Measurements from ENCODE around the gene HSPD1. TPM values are rescaled to one million over a fixed set of nuclear protein-coding genes. Genes with fewer than 3 reads are reported as not detected.

The HSPD1 gene
- total RNA-seq, 1 experiment from 2014 or later, result 877 TPM

DNA sequence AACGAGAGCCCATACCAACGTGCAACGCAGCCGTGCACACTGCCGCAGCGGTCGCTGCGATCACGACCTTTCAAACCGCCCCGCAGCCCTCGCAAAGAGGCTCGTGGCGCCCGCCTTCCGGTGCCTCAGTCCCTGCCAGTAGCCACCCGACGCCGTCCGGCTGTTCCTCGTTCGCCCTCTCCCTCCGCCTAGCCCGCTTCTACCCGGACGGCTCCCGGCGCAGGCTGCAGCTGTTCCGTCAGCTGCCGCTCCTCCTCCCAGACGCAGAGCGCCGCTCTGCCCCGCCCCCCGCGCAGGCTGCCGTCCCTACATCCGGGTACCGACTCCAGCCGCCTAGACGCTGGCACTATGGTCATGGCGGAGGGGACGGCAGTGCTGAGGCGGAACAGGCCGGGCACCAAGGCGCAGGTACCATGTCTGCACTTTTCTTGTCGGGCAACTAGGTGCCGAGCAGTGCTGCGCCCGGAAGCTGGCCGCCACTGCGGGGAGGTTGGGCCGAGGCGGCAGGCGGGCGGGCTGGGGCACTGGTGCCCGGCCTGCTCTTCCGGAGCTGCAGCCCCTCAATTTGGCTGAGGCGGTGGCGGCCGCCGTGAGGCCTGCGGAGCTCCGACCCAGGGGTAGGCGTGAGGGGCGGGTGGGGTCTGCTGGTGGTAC, 16.2 kb upstream of the HSPD1 start, which contains the start of gene MOB4:
TSS of gene MOB4 (plus strand) at position 328 of the 654 bp plus-strand sequence. CDS start at position 349, 21 bp downstream.
- Mint-ChIP-seq H3K9me3 (ENCODE audit: unreplicated experiment) (peaks cover 5% of the 10 kb centered on the region), H3K36me3 (ENCODE audit: insufficient read depth, unreplicated experiment) (peaks cover 22% of the 10 kb centered on the region), H3K4me1 (ENCODE audit: low read depth, unreplicated experiment) (peaks cover 9% of the 10 kb centered on the region), H3K27ac (ENCODE audit: unreplicated experiment) (peak within 1 kb of the TSS; percentile 91), H3K27me3 (ENCODE audit: insufficient read depth, unreplicated experiment) (no peaks in the 10 kb centered on the region), H3K4me3 (ENCODE audit: unreplicated experiment) (peak within 1 kb of the TSS; percentile 95)
- no TSS peak for BruUV-seq (replicated peaks)
- DNase-seq, result peak; percentile 96 to 98
- intact Hi-C loops (cut with micrococcal nuclease; ENCODE audit: unreplicated experiment), result loop anchor here (1.0 to 5.0 kb wide), 3 partner anchors 16 to 191 kb away; partner anchors contain the start of genes HSPE1, MARS2 and SF3B1
- H3K27me3 ChIP-seq (replicated peaks; ENCODE audit: control insufficient read depth, insufficient read depth, low read length), result no peaks in the 10 kb centered on the region
- no peaks in the 10 kb centered on the region for H3K36me3 ChIP-seq (ENCODE audit: control insufficient read depth, insufficient read depth, low read length)
- H3K9me3 ChIP-seq, result peaks cover 4% of the 10 kb centered on the region; the same call in 1 of the 2 replicates
- peaks cover 15% of the 10 kb centered on the region for H3K4me1 ChIP-seq
- H3K4me3 ChIP-seq (ENCODE audit: low read depth, low read length), result peak within 1 kb of the TSS; percentile 99
- TF ChIP-seq, protein P1, sequence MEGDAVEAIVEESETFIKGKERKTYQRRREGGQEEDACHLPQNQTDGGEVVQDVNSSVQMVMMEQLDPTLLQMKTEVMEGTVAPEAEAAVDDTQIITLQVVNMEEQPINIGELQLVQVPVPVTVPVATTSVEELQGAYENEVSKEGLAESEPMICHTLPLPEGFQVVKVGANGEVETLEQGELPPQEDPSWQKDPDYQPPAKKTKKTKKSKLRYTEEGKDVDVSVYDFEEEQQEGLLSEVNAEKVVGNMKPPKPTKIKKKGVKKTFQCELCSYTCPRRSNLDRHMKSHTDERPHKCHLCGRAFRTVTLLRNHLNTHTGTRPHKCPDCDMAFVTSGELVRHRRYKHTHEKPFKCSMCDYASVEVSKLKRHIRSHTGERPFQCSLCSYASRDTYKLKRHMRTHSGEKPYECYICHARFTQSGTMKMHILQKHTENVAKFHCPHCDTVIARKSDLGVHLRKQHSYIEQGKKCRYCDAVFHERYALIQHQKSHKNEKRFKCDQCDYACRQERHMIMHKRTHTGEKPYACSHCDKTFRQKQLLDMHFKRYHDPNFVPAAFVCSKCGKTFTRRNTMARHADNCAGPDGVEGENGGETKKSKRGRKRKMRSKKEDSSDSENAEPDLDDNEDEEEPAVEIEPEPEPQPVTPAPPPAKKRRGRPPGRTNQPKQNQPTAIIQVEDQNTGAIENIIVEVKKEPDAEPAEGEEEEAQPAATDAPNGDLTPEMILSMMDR (IDR thresholded peaks at IDR 0.05; ENCODE audit: insufficient read depth in 1 of 2, low read depth in 1 of 2, low read length in 1 of 2, severe bottlenecking in 1 of 2, unreplicated experiment in 1 of 2), result no peak
- ChIA-PET CTCF (interaction anchor here (1.1 to 1.8 kb wide), 2 partner anchors 15 to 63 kb away, joined by 5 to 6 read pairs; no protein-coding TSS in a partner anchor), POLR2A (interaction anchor here (1.1 to 3.5 kb wide), 3 partner anchors 16 to 81 kb away, joined by 6 to 36 read pairs (median 10); partner anchors contain the start of genes COQ10B, HSPD1, HSPE1 and SF3B1)

DNA sequence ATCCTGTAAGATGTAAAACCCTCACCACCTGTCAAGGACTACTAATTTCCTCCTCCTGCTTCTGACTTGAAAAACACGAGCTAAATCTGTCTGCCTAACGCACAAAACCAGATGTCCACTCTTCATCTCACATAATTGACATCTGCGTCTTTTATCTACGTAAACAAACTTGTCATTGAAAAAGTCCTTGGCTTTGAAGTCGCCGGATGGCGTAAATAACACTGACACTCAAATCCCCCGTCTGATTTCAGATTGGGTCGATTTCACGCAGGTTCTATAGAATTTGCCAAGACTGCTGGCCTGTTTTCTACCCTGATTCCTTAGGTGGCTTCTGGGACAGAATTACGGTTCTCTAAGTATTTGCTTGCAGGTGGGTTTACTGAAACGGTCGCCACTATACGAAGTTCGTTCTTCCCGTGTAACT, 15.7 kb upstream of the HSPD1 start:
- Histone ChIP-seq H3K27me3 (replicated peaks; ENCODE audit: control insufficient read depth, insufficient read depth, low read length) (no peaks in the 10 kb centered on the region), H3K9me3 (peaks cover 2% of the 10 kb centered on the region; the same call in 1 of the 2 replicates), H3K4me1 (peaks cover 15% of the 10 kb centered on the region), H3K4me3 (ENCODE audit: low read depth, low read length) (peak overlapping the region; percentile 99), H3K36me3 (ENCODE audit: control insufficient read depth, insufficient read depth, low read length) (no peaks in the 10 kb centered on the region)
- Mint-ChIP-seq H3K36me3 (ENCODE audit: insufficient read depth, unreplicated experiment) (peaks cover 17% of the 10 kb centered on the region), H3K4me1 (ENCODE audit: low read depth, unreplicated experiment) (peaks cover 9% of the 10 kb centered on the region), H3K9me3 (ENCODE audit: unreplicated experiment) (no peaks in the 10 kb centered on the region), H3K27ac (ENCODE audit: unreplicated experiment) (peak overlapping the region; percentile 91), H3K4me3 (ENCODE audit: unreplicated experiment) (peak overlapping the region; percentile 95), H3K27me3 (ENCODE audit: insufficient read depth, unreplicated experiment) (no peaks in the 10 kb centered on the region)
- ChIA-PET CTCF (interaction anchor here (1.1 to 1.8 kb wide), 2 partner anchors 14 to 62 kb away, joined by 5 to 6 read pairs; no protein-coding TSS in a partner anchor), POLR2A (interaction anchor here (1.3 to 3.5 kb wide), 2 partner anchors 15 to 62 kb away, joined by 10 to 36 read pairs; partner anchors contain the start of genes COQ10B, HSPD1 and HSPE1)
- BruUV-seq (replicated peaks), result TSS peak; percentile 78
- DNase-seq, result no peak
- intact Hi-C loops (cut with micrococcal nuclease; ENCODE audit: unreplicated experiment), result loop anchor here (5.0 kb wide), 2 partner anchors 78 to 192 kb away; partner anchors contain the start of genes MARS2 and SF3B1
- TF ChIP-seq, protein P1 (IDR thresholded peaks at IDR 0.05; ENCODE audit: insufficient read depth in 1 of 2, low read depth in 1 of 2, low read length in 1 of 2, severe bottlenecking in 1 of 2, unreplicated experiment in 1 of 2), result no peak

DNA sequence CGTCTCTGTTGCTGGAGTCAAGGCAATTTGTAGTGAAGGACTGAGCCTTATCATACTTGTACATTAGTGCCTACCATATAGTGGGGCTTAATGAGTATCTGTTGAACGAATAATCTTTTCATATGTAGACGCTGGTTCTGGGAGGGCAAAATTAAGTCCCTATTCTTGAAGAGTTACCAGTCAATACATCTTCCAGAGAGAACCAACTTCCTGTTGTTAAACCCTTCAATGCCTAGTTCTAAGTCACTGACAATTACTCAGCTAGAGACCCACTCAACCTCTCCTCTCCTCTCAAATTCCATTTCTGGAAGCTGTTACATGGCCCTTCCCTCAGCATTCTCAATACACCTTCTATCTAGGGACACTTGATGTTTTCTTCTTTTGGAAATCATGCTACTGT, 15.1 kb upstream of the HSPD1 start:
- Mint-ChIP-seq H3K36me3 (ENCODE audit: insufficient read depth, unreplicated experiment) (peaks cover 12% of the 10 kb centered on the region), H3K27me3 (ENCODE audit: insufficient read depth, unreplicated experiment) (no peaks in the 10 kb centered on the region), H3K4me3 (ENCODE audit: unreplicated experiment) (peak overlapping the region; percentile 95), H3K4me1 (ENCODE audit: low read depth, unreplicated experiment) (peaks cover 9% of the 10 kb centered on the region), H3K27ac (ENCODE audit: unreplicated experiment) (peak overlapping the region; percentile 91), H3K9me3 (ENCODE audit: unreplicated experiment) (no peaks in the 10 kb centered on the region)
- TF ChIP-seq, protein P1 (IDR thresholded peaks at IDR 0.05; ENCODE audit: insufficient read depth in 1 of 2, low read depth in 1 of 2, low read length in 1 of 2, severe bottlenecking in 1 of 2, unreplicated experiment in 1 of 2), result no peak
- Histone ChIP-seq H3K4me1 (peaks cover 15% of the 10 kb centered on the region), H3K9me3 (no peaks in the 10 kb centered on the region), H3K4me3 (ENCODE audit: low read depth, low read length) (peak overlapping the region; percentile 99), H3K36me3 (ENCODE audit: control insufficient read depth, insufficient read depth, low read length) (no peaks in the 10 kb centered on the region), H3K27me3 (replicated peaks; ENCODE audit: control insufficient read depth, insufficient read depth, low read length) (no peaks in the 10 kb centered on the region)
- ChIA-PET POLR2A (interaction anchor here (3.5 kb wide), 1 partner anchor 15 kb away, joined by 36 read pairs; the partner anchor contains the start of genes HSPD1 and HSPE1), CTCF (no interaction called here)
- BruUV-seq (replicated peaks), result no TSS peak
- DNase-seq, result no peak
- intact Hi-C loops (cut with micrococcal nuclease; ENCODE audit: unreplicated experiment), result loop anchor here (5.0 kb wide), 2 partner anchors 77 to 193 kb away; partner anchors contain the start of genes MARS2 and SF3B1

Measured in Caco-2 (cell line).